AG10803 (cell line): ENCODE results near the gene TC2N.
"Not testable (repeated sequence)": the region's sequence is repeated elsewhere in the genome, so short reads cannot be mapped to it uniquely, and the experiment has no call there.

ENCODE experiments used
- DNase-seq: peaks from one replicate; pipeline ENCODE4 v3.0.0; 2010; ENCODE audit warnings: low read depth
- H3K4me3 ChIP-seq: 2 replicates; pipeline ENCODE4 v1.5.1; 2011; ENCODE audit warnings: mild to moderate bottlenecking, low read length, control low read depth
- CTCF ChIP-seq: conservative IDR thresholded peaks from 2 replicates; pipeline ENCODE4 v1.5.1; 2011; ENCODE audit warnings: mild to moderate bottlenecking, low read length, control low read depth, inconsistent platforms

The TC2N gene

GRCh38 chr14:91875525-91876286 lies 8.4 kb upstream of the TC2N start:
- DNase-seq, result no peak
- TF ChIP-seq CTCF, result no peak

GRCh38 chr14:91873471-91874415 lies 6.4 kb upstream of the TC2N start:
- DNase-seq, result no peak
- no peak for TF ChIP-seq CTCF
- no peak overlapping the region for H3K4me3 ChIP-seq

More at GRCh38 chr14:91875525-91876286, 8.4 kb upstream of the TC2N start:
- H3K4me3 ChIP-seq, result no peak overlapping the region

GRCh38 chr14:91872517-91873470 lies 5.5 kb upstream of the TC2N start:
- H3K4me3 ChIP-seq, result no peak overlapping the region
- no peak for TF ChIP-seq CTCF
- peak; percentile 86 for DNase-seq

- TF ChIP-seq CTCF, result no peak
- no peak for DNase-seq
- H3K4me3 ChIP-seq, result no peak overlapping the region
Measured at GRCh38 chr14:91872011-91872501, 4.7 kb upstream of the TC2N start.

GRCh38 chr14:91871401-91871800 lies 4.1 kb upstream of the TC2N start:
- not testable (repeated sequence) for DNase-seq, H3K4me3 ChIP-seq

GRCh38 chr14:91870890-91871289 lies 3.6 kb upstream of the TC2N start:
- no peak overlapping the region for H3K4me3 ChIP-seq
- no peak for TF ChIP-seq CTCF

More at GRCh38 chr14:91870890-91871289, 3.6 kb upstream of the TC2N start:
- DNase-seq, result no peak
